Activated T-cell treated with anti-CD3 and anti-CD28 coated beads, Interleukin-2, amount 50 U/mL, for 4 hours (primary cell): ENCODE measurements around the gene QDPR. TPM values are rescaled to one million over a fixed set of nuclear protein-coding genes. Genes with fewer than 3 reads are reported as not detected.

Experiments used
- ATAC-seq, 2 donors: fragments of 200-7000 bp; cut with Tn5 transposase; one replicate each; pipeline ENCODE4 v1.10.0; 2021
- DNase-seq: peaks from one replicate; pipeline ENCODE4 v3.0.0-alpha.2; 2020
- H3K27me3 Mint-ChIP-seq: one replicate; pipeline ENCODE4 v1.8.0; 2021; ENCODE audit warnings: low read depth, mixed read lengths
- H3K36me3 Mint-ChIP-seq: one replicate; pipeline ENCODE4 v1.8.0; 2022; ENCODE audit warnings: mixed read lengths; ENCODE audit not compliant: insufficient read depth
- H3K4me1 Mint-ChIP-seq: one replicate; pipeline ENCODE4 v1.8.0; 2021; ENCODE audit warnings: low read depth, mixed read lengths
- H3K4me3 Mint-ChIP-seq: one replicate; pipeline ENCODE4 v1.8.0; 2021; ENCODE audit warnings: mild to moderate bottlenecking, moderate library complexity, mixed read lengths
- H3K9me3 Mint-ChIP-seq: one replicate; pipeline ENCODE4 v1.8.0; 2021; ENCODE audit warnings: mixed read lengths
- total RNA-seq, 3 donors: library from RNA; stranded (reverse); gene quantifications; one replicate each; pipeline ENCODE4 v1.2.1, GENCODE V29; 2021

QDPR gene
- total RNA-seq, 3 donors from 2014 or later = 46.7 to 52.9 (median 52.8) TPM

GRCh38 chr4:17514865-17515264 lies 3.0 kb upstream of the QDPR start, which contains the start of gene CLRN2:
CLRN2 (plus strand) TSS chr4:17515165; CDS start chr4:17515267, 102 bp downstream.
- ATAC-seq = no peak
- Mint-ChIP-seq H3K4me3 (no peak within 1 kb of the TSS), H3K27me3 (peaks cover 18% of the 10 kb centered on the region)

DNA sequence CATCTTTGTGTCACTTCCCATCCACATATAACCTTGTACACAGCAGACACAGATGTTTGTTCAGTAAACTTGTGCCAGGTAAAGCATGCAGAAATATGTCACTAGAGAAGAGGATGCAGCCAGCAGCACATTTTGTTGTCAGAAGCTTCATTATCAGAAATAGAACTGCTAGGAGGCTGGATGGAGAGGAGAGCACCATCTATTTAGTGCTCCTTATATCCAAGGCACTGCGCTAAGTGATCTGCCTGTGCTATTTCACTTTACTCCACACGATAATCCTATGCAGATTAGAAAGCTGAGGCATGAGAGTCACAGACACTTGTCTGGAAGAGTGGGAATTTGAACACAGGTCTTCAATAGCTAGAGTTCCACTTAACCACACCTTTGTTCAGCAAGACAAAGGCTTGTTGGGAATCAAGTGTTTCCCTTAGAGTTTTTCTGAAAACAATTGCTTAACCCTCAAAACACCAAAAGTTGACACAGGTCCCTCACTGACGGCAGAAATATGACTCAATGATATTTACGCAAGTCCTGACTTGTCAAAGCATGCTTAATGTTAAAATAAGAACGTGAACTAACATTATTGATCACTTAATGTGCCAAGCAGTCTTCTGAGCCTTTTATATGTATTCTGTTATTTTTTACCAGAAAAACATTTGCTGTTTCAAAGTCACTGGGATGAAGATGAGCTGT lies 1.2 kb upstream of the QDPR start:
- no peak for ATAC-seq
- no peak for DNase-seq

More at GRCh38 chr4:17514865-17515264, 3.0 kb upstream of the QDPR start, which contains the start of gene CLRN2:
- H3K9me3 Mint-ChIP-seq = no peaks in the 10 kb centered on the region
- peaks cover 19% of the 10 kb centered on the region for H3K4me1 Mint-ChIP-seq
- no peak for DNase-seq
- H3K36me3 Mint-ChIP-seq = peaks cover 1% of the 10 kb centered on the region

DNA sequence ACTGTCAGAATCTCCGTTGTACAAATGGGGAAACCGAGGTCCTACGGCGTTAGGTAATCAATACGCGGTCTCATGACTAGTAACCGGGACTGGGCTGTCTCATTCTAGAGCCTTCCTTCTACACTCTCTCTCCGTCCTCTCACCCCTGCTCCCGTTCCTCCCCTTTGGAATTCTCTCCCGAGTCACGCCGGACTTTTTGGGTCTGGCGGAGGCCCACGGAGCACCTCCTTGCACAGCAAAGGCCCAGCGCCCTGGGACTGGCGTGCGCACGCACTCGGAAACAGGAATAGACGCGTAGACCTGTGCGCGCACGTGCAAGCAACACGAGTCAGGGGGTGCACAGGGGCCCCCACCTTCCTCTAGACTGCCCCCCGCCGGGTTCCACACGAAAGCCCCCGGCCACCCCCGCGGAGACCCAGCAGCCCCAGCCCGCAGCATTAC lies 361 bp downstream of the QDPR start:
- ATAC-seq (peak; percentile 76 to 79), DNase-seq (peak; percentile 46)
- peaks cover 7% of the 10 kb centered on the region for H3K36me3 Mint-ChIP-seq
- H3K4me3 Mint-ChIP-seq = peak overlapping the region; percentile 99
- peaks cover 4% of the 10 kb centered on the region for H3K27me3 Mint-ChIP-seq
- H3K4me1 Mint-ChIP-seq = peaks cover 26% of the 10 kb centered on the region
- no peaks in the 10 kb centered on the region for H3K9me3 Mint-ChIP-seq

More for the DNA sequence above, 1.2 kb upstream of the QDPR start:
- Mint-ChIP-seq H3K27me3 (peaks cover 11% of the 10 kb centered on the region), H3K9me3 (no peaks in the 10 kb centered on the region), H3K4me3 (peak overlapping the region; percentile 74), H3K36me3 (peaks cover 5% of the 10 kb centered on the region), H3K4me1 (peaks cover 24% of the 10 kb centered on the region)

GRCh38 chr4:17511051-17511450 lies 839 bp downstream of the QDPR start:
- Mint-ChIP-seq H3K27me3 (peaks cover 3% of the 10 kb centered on the region), H3K36me3 (peaks cover 10% of the 10 kb centered on the region), H3K9me3 (no peaks in the 10 kb centered on the region), H3K4me3 (peak overlapping the region; percentile 99), H3K4me1 (peaks cover 26% of the 10 kb centered on the region)
- DNase-seq = no peak
- ATAC-seq = no peak

GRCh38 chr4:17510582-17510981 lies 1.3 kb downstream of the QDPR start:
- ATAC-seq = no peak
- Mint-ChIP-seq H3K4me3 (peak overlapping the region; percentile 99), H3K9me3 (no peaks in the 10 kb centered on the region), H3K36me3 (peaks cover 12% of the 10 kb centered on the region), H3K27me3 (peaks cover 3% of the 10 kb centered on the region), H3K4me1 (peaks cover 26% of the 10 kb centered on the region)
- no peak for DNase-seq

- H3K27me3 Mint-ChIP-seq = no peaks in the 10 kb centered on the region
- no peak for DNase-seq
- H3K9me3 Mint-ChIP-seq = no peaks in the 10 kb centered on the region
- ATAC-seq = no peak
- H3K36me3 Mint-ChIP-seq = peaks cover 43% of the 10 kb centered on the region
- H3K4me1 Mint-ChIP-seq = peaks cover 6% of the 10 kb centered on the region
- H3K4me3 Mint-ChIP-seq = no peak overlapping the region
Measured at GRCh38 chr4:17504081-17504480, 7.8 kb downstream of the QDPR start.

GRCh38 chr4:17502756-17503155 lies 9.1 kb downstream of the QDPR start:
- no peak overlapping the region for H3K4me3 Mint-ChIP-seq
- DNase-seq (no peak), ATAC-seq (no peak)
- no peaks in the 10 kb centered on the region for H3K9me3 Mint-ChIP-seq
- H3K27me3 Mint-ChIP-seq = no peaks in the 10 kb centered on the region
- H3K36me3 Mint-ChIP-seq = peaks cover 50% of the 10 kb centered on the region
- H3K4me1 Mint-ChIP-seq = peaks cover 6% of the 10 kb centered on the region

DNA sequence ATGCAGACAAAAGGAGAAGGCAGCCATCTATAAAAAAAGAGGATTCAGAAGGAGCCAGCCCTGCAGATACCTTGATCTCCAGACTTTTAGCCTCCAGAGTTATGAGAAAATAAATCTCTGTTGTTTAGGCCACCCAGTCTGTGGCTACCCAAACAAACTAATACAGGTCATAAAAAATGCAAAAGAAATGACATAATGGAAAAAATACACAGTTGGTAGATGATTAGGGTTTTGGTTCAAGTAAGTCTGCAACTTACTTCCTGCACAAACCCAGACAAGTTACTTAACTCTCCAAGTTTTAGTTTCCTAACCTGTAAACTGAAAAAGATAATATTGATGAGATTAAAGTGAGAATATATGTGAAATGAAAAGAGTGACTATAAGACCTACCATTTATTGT lies 11.3 kb downstream of the QDPR start:
- ATAC-seq (no peak), DNase-seq (no peak)
- no peaks in the 10 kb centered on the region for H3K27me3 Mint-ChIP-seq
- no peaks in the 10 kb centered on the region for H3K9me3 Mint-ChIP-seq
- H3K4me3 Mint-ChIP-seq = no peak overlapping the region
- H3K36me3 Mint-ChIP-seq = peaks cover 43% of the 10 kb centered on the region
- peaks cover 4% of the 10 kb centered on the region for H3K4me1 Mint-ChIP-seq

GRCh38 chr4:17497890-17498523 lies 13.9 kb downstream of the QDPR start:
- no peaks in the 10 kb centered on the region for H3K9me3 Mint-ChIP-seq
- no peaks in the 10 kb centered on the region for H3K27me3 Mint-ChIP-seq
- H3K4me1 Mint-ChIP-seq = peaks cover 8% of the 10 kb centered on the region
- no peak overlapping the region for H3K4me3 Mint-ChIP-seq
- ATAC-seq (no peak), DNase-seq (no peak)
- peaks cover 27% of the 10 kb centered on the region for H3K36me3 Mint-ChIP-seq

GRCh38 chr4:17494258-17495190 lies 17.4 kb downstream of the QDPR start:
- no peak overlapping the region for H3K4me3 Mint-ChIP-seq
- H3K36me3 Mint-ChIP-seq = peaks cover 30% of the 10 kb centered on the region
- H3K4me1 Mint-ChIP-seq = peaks cover 7% of the 10 kb centered on the region
- no peaks in the 10 kb centered on the region for H3K9me3 Mint-ChIP-seq
- ATAC-seq (peak; percentile 57 to 61), DNase-seq (no peak)
- H3K27me3 Mint-ChIP-seq = no peaks in the 10 kb centered on the region

DNA sequence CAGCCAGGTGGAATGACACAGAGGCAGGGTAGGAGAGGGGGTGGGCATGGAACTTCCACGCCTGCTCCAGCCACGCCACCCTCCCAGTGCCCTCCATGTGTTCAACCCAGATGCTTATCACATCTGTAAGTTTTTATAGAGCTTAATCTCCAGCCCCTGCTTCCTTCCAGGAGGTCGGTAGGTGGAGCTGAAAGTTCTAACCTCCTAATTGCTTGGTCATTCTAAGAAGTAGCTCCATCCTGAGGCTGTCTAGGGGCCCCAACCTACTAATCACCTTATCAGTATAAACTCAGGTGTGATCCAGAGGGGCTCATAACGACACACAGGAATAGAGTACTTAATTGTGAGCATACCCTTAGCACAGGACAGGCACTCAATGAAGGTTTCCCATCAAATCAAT lies 18.3 kb downstream of the QDPR start:
- no peak for ATAC-seq
- H3K9me3 Mint-ChIP-seq = no peaks in the 10 kb centered on the region
- H3K27me3 Mint-ChIP-seq = no peaks in the 10 kb centered on the region
- H3K4me1 Mint-ChIP-seq = peaks cover 7% of the 10 kb centered on the region
- no peak for DNase-seq
- H3K36me3 Mint-ChIP-seq = peaks cover 30% of the 10 kb centered on the region
- no peak overlapping the region for H3K4me3 Mint-ChIP-seq

DNA sequence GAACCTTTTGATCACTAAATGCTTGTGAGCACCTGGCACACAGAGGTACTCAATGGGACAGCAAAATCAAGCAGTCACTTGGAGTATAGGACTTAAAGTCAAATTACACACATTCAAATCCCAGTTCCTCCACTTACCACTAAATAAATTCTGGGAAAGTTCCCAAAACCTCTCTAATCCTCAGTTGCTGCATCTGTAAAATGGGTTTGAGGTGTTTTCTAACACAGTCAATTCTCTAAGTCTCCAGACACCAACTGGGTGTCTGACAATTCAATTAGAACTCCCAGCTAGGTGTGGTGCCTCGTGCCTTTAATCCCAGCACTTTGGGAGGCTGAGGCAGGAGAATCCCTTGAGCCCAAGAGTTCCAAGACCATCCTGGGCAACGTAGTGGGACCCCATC lies 19.0 kb downstream of the QDPR start:
- peaks cover 28% of the 10 kb centered on the region for H3K36me3 Mint-ChIP-seq

DNA sequence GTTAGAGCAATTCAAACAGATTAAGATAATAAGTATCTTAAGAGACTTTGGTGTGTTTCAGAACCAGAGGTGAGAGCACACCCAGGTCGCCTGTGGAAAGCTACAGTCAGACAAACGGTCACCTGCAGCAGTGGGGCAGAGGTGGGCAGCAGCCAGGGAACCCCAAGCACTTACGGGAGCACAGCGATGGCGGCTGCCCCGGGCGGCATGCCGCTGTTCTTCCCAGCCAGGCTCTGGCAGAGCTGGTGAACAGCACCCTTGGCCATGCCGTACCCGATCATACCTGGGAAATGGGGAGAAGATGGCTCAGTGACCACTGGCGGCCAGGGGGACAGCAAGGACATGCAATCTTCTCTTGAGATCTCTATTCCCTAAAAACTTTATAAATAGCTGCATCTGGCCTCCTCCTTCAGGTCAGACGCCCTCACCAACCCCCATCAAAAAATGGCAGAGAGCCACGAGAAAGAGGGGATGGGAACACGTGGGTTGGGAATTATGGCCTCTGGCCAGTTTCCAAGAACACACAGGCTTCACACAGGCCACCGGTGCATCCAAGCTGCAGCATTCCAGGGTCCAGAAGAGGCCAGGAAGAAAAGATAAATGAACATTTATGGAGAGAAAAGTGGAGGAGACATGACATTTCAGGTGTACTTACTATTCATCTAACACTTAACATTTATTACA lies 19.7 kb downstream of the QDPR start:
- DNase-seq (no peak), ATAC-seq (no peak)
- peaks cover 28% of the 10 kb centered on the region for H3K36me3 Mint-ChIP-seq
- H3K4me1 Mint-ChIP-seq = peaks cover 7% of the 10 kb centered on the region
- H3K27me3 Mint-ChIP-seq = no peaks in the 10 kb centered on the region
- H3K4me3 Mint-ChIP-seq = no peak overlapping the region
- no peaks in the 10 kb centered on the region for H3K9me3 Mint-ChIP-seq

More for the DNA sequence above, 19.0 kb downstream of the QDPR start:
- ATAC-seq (no peak), DNase-seq (no peak)
- Mint-ChIP-seq H3K9me3 (no peaks in the 10 kb centered on the region), H3K4me3 (no peak overlapping the region), H3K27me3 (no peaks in the 10 kb centered on the region), H3K4me1 (peaks cover 7% of the 10 kb centered on the region)

DNA sequence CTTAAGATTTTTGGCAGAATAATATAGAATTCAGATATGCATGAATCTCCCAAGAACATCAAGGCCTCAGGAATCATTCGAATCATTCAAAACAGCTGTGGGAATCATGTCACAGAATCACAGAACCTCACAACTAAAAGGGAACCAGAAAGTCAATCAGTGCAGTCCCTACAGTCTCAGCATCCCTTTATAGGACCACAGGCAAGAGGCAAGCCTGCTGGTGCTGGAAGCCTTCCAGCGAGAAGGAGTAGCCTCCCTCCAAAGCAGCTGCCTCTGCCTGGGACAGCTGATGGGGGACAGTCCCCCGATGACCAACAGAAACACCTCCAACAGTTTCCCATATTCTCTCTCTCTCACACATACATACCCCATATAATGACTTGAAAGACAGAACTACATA lies 20.7 kb downstream of the QDPR start:
- Mint-ChIP-seq H3K9me3 (no peaks in the 10 kb centered on the region), H3K4me1 (peaks cover 7% of the 10 kb centered on the region), H3K27me3 (no peaks in the 10 kb centered on the region), H3K36me3 (peaks cover 36% of the 10 kb centered on the region), H3K4me3 (no peak overlapping the region)
- DNase-seq (no peak), ATAC-seq (no peak)
